ENCODE results near the gene PCNA.

Gene PCNA

GRCh38 chr20:5065166-5065878, 54.4 kb downstream of the PCNA start:
- DNase-seq (ENCODE audit: low read depth), result no peak
